ENCODE results near the gene SEPTIN1.

- TF ChIP-seq YY1 (IDR thresholded peaks at IDR 0.05; ENCODE audit: extremely low read depth, insufficient replicate concordance, low read depth, low read length): no peak
- TF ChIP-seq RAD21 (IDR thresholded peaks at IDR 0.05; ENCODE audit: low read depth): no peak
- TF ChIP-seq CTCF (IDR thresholded peaks at IDR 0.05 in 2 of 3, conservative IDR thresholded peaks at IDR 0.05 in 1 of 3; ENCODE audit: borderline replicate concordance in 1 of 3, insufficient read depth in 1 of 3, low read depth in 2 of 3, low read length in 2 of 3): no peak
- TF ChIP-seq EZH2phosphoT487 (IDR thresholded peaks at IDR 0.05; ENCODE audit: borderline replicate concordance): no peak
- TF ChIP-seq ZNF274 (IDR thresholded peaks at IDR 0.05; ENCODE audit: low read depth, low read length): no peak
- no peak for TF ChIP-seq MAX (IDR thresholded peaks at IDR 0.05)
- no peak for TF ChIP-seq CBX3 (IDR thresholded peaks at IDR 0.05; ENCODE audit: low read depth)
- no peak for TF ChIP-seq POLR2AphosphoS5 (IDR thresholded peaks at IDR 0.05; ENCODE audit: low read depth, low read length)
Measured at GRCh38 chr16:30382111-30382881, at the start of gene SEPTIN1.

All from HCT116 (cell line).